Ishikawa (cell line): ENCODE data around the gene WWOX.

ENCODE experiments used
- CEBPB ChIP-seq: IDR thresholded peaks from 2 replicates; pipeline ENCODE4 v1.6.1; 2012
- EP300 ChIP-seq: IDR thresholded peaks from 2 replicates; pipeline ENCODE4 v1.6.1; 2012; ENCODE audit warnings: borderline replicate concordance
- FOXM1 ChIP-seq: IDR thresholded peaks from 2 replicates; pipeline ENCODE4 v1.6.1; 2012; ENCODE audit warnings: low read depth, borderline replicate concordance
- RAD21 ChIP-seq: IDR thresholded peaks from 2 replicates; pipeline ENCODE4 v1.6.1; 2012; ENCODE audit warnings: low read depth
- TAF1 ChIP-seq: IDR thresholded peaks from 2 replicates; pipeline ENCODE4 v1.6.1; 2012; ENCODE audit warnings: low read depth, mild to moderate bottlenecking
- YY1 ChIP-seq: IDR thresholded peaks from 2 replicates; pipeline ENCODE4 v1.6.1; 2012; ENCODE audit warnings: low read depth
- TF ChIP-seq, protein P1 (sequence below): IDR thresholded peaks from 2 replicates; pipeline ENCODE4 v1.6.1; 2012

DNA sequence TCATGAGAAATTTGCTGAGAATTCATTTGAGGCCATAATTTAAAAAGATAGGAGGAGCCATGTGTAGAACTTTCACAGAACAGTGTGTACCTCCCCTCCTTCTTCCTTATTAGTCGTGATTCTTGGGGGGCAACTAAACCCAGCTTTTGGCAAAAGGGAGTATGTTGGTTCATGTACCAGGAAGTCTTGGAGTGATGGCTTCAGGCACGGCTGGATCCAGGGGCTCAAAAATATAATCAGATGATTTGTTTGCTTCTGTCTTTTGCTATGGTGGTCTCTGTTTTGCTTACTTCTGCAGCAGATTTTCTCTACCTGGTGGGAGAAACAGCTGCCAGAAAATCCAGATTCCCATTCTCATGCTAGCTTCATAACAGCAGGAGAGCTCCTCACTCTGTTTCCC lies 871.2 kb downstream of the WWOX start:
- TF ChIP-seq TAF1 (no peak), CEBPB (no peak), EP300 (no peak), RAD21 (no peak), YY1 (no peak), FOXM1 (no peak)
- TF ChIP-seq, protein P1, sequence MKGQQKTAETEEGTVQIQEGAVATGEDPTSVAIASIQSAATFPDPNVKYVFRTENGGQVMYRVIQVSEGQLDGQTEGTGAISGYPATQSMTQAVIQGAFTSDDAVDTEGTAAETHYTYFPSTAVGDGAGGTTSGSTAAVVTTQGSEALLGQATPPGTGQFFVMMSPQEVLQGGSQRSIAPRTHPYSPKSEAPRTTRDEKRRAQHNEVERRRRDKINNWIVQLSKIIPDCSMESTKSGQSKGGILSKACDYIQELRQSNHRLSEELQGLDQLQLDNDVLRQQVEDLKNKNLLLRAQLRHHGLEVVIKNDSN, result no peak
